Measurements from ENCODE around the gene MICAL1.

GRCh38 chr6:109442393-109442924, 13.1 kb downstream of the MICAL1 start:
- TF ChIP-seq, protein P1, sequence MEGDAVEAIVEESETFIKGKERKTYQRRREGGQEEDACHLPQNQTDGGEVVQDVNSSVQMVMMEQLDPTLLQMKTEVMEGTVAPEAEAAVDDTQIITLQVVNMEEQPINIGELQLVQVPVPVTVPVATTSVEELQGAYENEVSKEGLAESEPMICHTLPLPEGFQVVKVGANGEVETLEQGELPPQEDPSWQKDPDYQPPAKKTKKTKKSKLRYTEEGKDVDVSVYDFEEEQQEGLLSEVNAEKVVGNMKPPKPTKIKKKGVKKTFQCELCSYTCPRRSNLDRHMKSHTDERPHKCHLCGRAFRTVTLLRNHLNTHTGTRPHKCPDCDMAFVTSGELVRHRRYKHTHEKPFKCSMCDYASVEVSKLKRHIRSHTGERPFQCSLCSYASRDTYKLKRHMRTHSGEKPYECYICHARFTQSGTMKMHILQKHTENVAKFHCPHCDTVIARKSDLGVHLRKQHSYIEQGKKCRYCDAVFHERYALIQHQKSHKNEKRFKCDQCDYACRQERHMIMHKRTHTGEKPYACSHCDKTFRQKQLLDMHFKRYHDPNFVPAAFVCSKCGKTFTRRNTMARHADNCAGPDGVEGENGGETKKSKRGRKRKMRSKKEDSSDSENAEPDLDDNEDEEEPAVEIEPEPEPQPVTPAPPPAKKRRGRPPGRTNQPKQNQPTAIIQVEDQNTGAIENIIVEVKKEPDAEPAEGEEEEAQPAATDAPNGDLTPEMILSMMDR (IDR thresholded peaks at IDR 0.05): no peak
- TF ChIP-seq POLR2A (IDR thresholded peaks at IDR 0.05): no peak

Measured in thyroid gland (tissue), 4 donors.